ENCODE measurements around the gene COL13A1. TPM values are rescaled to one million over a fixed set of nuclear protein-coding genes. Genes with fewer than 3 reads are reported as not detected.

The COL13A1 gene
- total and polyA plus RNA-seq, 2 experiments from 2014 or later = 5.2 to 8.6 TPM

- ATAC-seq = peak; percentile 56
- H3K79me2 ChIP-seq (replicated peaks; ENCODE audit: insufficient read depth) = no peaks in the 10 kb centered on the region
- H3K27me3 ChIP-seq (ENCODE audit: insufficient read depth) = no peaks in the 10 kb centered on the region
- no peak overlapping the region for H2AFZ ChIP-seq
- H4K20me1 ChIP-seq (replicated peaks; ENCODE audit: insufficient read depth) = no peaks in the 10 kb centered on the region
- Mint-ChIP-seq H3K36me3 (ENCODE audit: low read depth) (peaks cover 6% of the 10 kb centered on the region; the same call in 2 of the 3 replicates), H3K9me3 (peaks cover 7% of the 10 kb centered on the region; the same call in 2 of the 3 replicates), H3K27me3 (ENCODE audit: insufficient read depth, low read depth, poor library complexity) (no peaks in the 10 kb centered on the region), H3K27ac (no peak overlapping the region), H3K4me3 (no peak overlapping the region), H3K4me1 (no peaks in the 10 kb centered on the region)
- DNase-seq (ENCODE audit: low spot score) = peak; percentile 62
- no peak overlapping the region for H3K27ac ChIP-seq (ENCODE audit: low read depth)
- no peak overlapping the region for H3K4me2 ChIP-seq
- no peaks in the 10 kb centered on the region for H3K36me3 ChIP-seq (ENCODE audit: insufficient read depth)
- H3F3A ChIP-seq (replicated peaks; ENCODE audit: low read depth) = no peaks in the 10 kb centered on the region
- no peaks in the 10 kb centered on the region for H3K4me1 ChIP-seq (ENCODE audit: insufficient read depth)
- H3K9me2 ChIP-seq (ENCODE audit: insufficient read depth) = no peaks in the 10 kb centered on the region
- TF ChIP-seq REST (IDR thresholded peaks at IDR 0.05; ENCODE audit: unreplicated experiment) (no peak), ETS1 (IDR thresholded peaks at IDR 0.05) (peak; percentile 60; the same call in 1 of the 2 replicates), ZNF462 (CRISPR knock-in tag; IDR thresholded peaks at IDR 0.05) (no peak), CREB1 (CRISPR knock-in tag; IDR thresholded peaks at IDR 0.05; ENCODE audit: low read depth) (no peak)
- H3K4me3 ChIP-seq = no peak overlapping the region
Observed at GRCh38 chr10:69994262-69994661, 192.6 kb downstream of the COL13A1 start.
